A549 (cell line): Measurements from ENCODE around the gene RASSF9. TPM values are rescaled to one million over a fixed set of nuclear protein-coding genes. Genes with fewer than 3 reads are reported as not detected.

Source experiments
- ATAC-seq, 2 experiments: fragments of 200-7000 bp in 1 of 2; fragments of >200 bp in 1 of 2; cut with Nextera tagmentation in 1 of 2; cut with Tn5 transposase in 1 of 2; 3 replicates each; pipeline versions ENCODE4 v1.8.0 to v1.9.1; 2018 to 2020; ENCODE audit warnings: mild to moderate bottlenecking in 1 of 2, moderate library complexity in 1 of 2
- CTCF ChIA-PET: fragments of 300-600 bp; sonication (Branson Sonifier 250); formaldehyde crosslinking; extraction: SDS; loops from one replicate; lab custom pipeline; 2021; ENCODE audit warnings: antibody characterized with exemption, inconsistent platforms; lab: Yijun Ruan, JAX
- POLR2A ChIA-PET: fragments of 350-600 bp; formaldehyde crosslinking; extraction: SDS; loops from one replicate; lab custom pipeline; 2021; ENCODE audit warnings: antibody characterized with exemption, inconsistent platforms; lab: Yijun Ruan, JAX
- DNase-seq, 2 experiments: peaks; one replicate each; pipeline versions ENCODE4 v3.0.0 to v3.0.0-alpha.2; 2011 to 2016; ENCODE audit warnings: low read depth in 1 of 2, low spot score in 1 of 2
- FAIRE-seq: peaks from 2 replicates; lab custom pipeline; 2011; peaks lifted over from hg19 to GRCh38; lab: Jason Lieb, UNC
- H3K27ac ChIP-seq, 2 experiments: fragments of >200 bp; sonication (Bioruptor Twin); formaldehyde crosslinking; 3 replicates each; pipeline ENCODE4 v1.5.1; 2016 to 2017
- H3K4me1 ChIP-seq: fragments of >200 bp; sonication (Bioruptor Twin); formaldehyde crosslinking; 3 replicates; pipeline ENCODE4 v1.6.1; 2016
- H3K4me2 ChIP-seq: fragments of >200 bp; sonication (Bioruptor Twin); formaldehyde crosslinking; 3 replicates; pipeline ENCODE4 v1.6.1; 2016
- H3K4me3 ChIP-seq: fragments of >200 bp; sonication (Bioruptor Twin); formaldehyde crosslinking; 3 replicates; pipeline ENCODE4 v1.5.1; 2016
- H3K9me3 ChIP-seq: fragments of >200 bp; sonication (Bioruptor Twin); formaldehyde crosslinking; 3 replicates; pipeline ENCODE4 v1.6.1; 2016
- BHLHE40 ChIP-seq: IDR thresholded peaks from 2 replicates; pipeline ENCODE4 v1.6.1; 2012; ENCODE audit warnings: low read depth, low read length, inconsistent platforms
- CBX2 ChIP-seq: fragments of 200-600 bp; sonication (generic); IDR thresholded peaks from 2 replicates; pipeline ENCODE4 v1.6.1; 2016; ENCODE audit warnings: low read depth, mild to moderate bottlenecking, borderline replicate concordance
- CBX8 ChIP-seq: fragments of 200-600 bp; sonication (generic); IDR thresholded peaks from 2 replicates; pipeline ENCODE4 v1.6.1; 2016
- CEBPB ChIP-seq, 2 experiments: fragments of >200 bp in 1 of 2; sonication (Bioruptor Twin) in 1 of 2; formaldehyde crosslinking in 1 of 2; IDR thresholded peaks; 2 replicates each; pipeline ENCODE4 v1.6.1; 2012 to 2016
- CHD2 ChIP-seq: fragments of 150-350 bp; IDR thresholded peaks from 2 replicates; pipeline ENCODE4 v1.6.1; 2014; ENCODE audit warnings: low read length; ENCODE audit not compliant: partially characterized antibody
- EHF ChIP-seq: fragments of 250-450 bp; sonication (Bioruptor Pico); IDR thresholded peaks from 2 replicates; pipeline ENCODE4 v1.5.0; 2020; ENCODE audit warnings: mild to moderate bottlenecking
- EHMT2 ChIP-seq: fragments of 200-600 bp; sonication (generic); IDR thresholded peaks from 2 replicates; pipeline ENCODE4 v1.6.1; 2016; ENCODE audit warnings: antibody characterized with exemption, low read depth, mild to moderate bottlenecking, moderate library complexity
- ELK1 ChIP-seq: fragments of 150-350 bp; IDR thresholded peaks from 2 replicates; pipeline ENCODE4 v1.6.1; 2014; ENCODE audit warnings: low read depth, mild to moderate bottlenecking, low read length
- FOSB ChIP-seq: fragments of 250-450 bp; sonication (Bioruptor Pico); IDR thresholded peaks from 2 replicates; pipeline ENCODE4 v1.5.0; 2020; ENCODE audit warnings: mild to moderate bottlenecking, moderate library complexity
- FOSL2 ChIP-seq, 2 experiments: fragments of 450-650 bp in 1 of 2; fragments of >200 bp in 1 of 2; sonication (Bioruptor Twin) in 1 of 2; formaldehyde crosslinking; IDR thresholded peaks; 2 replicates each; pipeline versions ENCODE4 v1.5.0 to v1.6.1; 2016 to 2020; ENCODE audit warnings: mild to moderate bottlenecking in 1 of 2, moderate library complexity in 1 of 2
- GATA3 ChIP-seq: IDR thresholded peaks from 2 replicates; pipeline ENCODE4 v1.6.1; 2012; ENCODE audit warnings: borderline replicate concordance
- HDAC2 ChIP-seq: fragments of 200-600 bp; sonication (generic); IDR thresholded peaks from 2 replicates; pipeline ENCODE4 v1.6.1; 2016
- HEYL ChIP-seq: fragments of 250-450 bp; sonication (Bioruptor Pico); IDR thresholded peaks from 2 replicates; pipeline ENCODE4 v1.8.0; 2021; ENCODE audit warnings: mild to moderate bottlenecking, moderate library complexity
- HOXA7 ChIP-seq: fragments of 250-450 bp; sonication (Bioruptor Pico); IDR thresholded peaks from 2 replicates; pipeline ENCODE4 v1.5.0; 2020; ENCODE audit warnings: mild to moderate bottlenecking, moderate library complexity
- HOXB13 ChIP-seq: fragments of 250-450 bp; sonication (Bioruptor Pico); IDR thresholded peaks from 2 replicates; pipeline ENCODE4 v1.5.0; 2020; ENCODE audit warnings: low read depth, mild to moderate bottlenecking, moderate library complexity
- JUN ChIP-seq, 2 experiments: fragments of >200 bp; sonication (Bioruptor Twin); formaldehyde crosslinking; IDR thresholded peaks; 2 replicates in 1 of 2; 3 replicates in 1 of 2; pipeline ENCODE4 v1.6.1; 2016 to 2017
- JUNB ChIP-seq: fragments of >200 bp; sonication (Bioruptor Twin); formaldehyde crosslinking; IDR thresholded peaks from 2 replicates; pipeline ENCODE4 v1.6.1; 2016
- KDM1A ChIP-seq: fragments of 200-600 bp; sonication (generic); IDR thresholded peaks from 2 replicates; pipeline ENCODE4 v1.6.1; 2016; ENCODE audit warnings: low read depth, mild to moderate bottlenecking
- MAFK ChIP-seq: fragments of 450-650 bp; IDR thresholded peaks from 2 replicates; pipeline ENCODE4 v1.6.1; 2014; ENCODE audit not compliant: partially characterized antibody
- MAZ ChIP-seq: fragments of 150-350 bp; IDR thresholded peaks from 2 replicates; pipeline ENCODE4 v1.6.1; 2014; ENCODE audit warnings: antibody characterized with exemption, low read depth, low read length, borderline replicate concordance
- PBX3 ChIP-seq: IDR thresholded peaks from 2 replicates; pipeline ENCODE4 v1.6.1; 2012
- POLR2A ChIP-seq: IDR thresholded peaks from 2 replicates; pipeline ENCODE4 v1.6.1; 2012; ENCODE audit warnings: mild to moderate bottlenecking, low read length
- POLR2AphosphoS2 ChIP-seq: conservative IDR thresholded peaks from 2 replicates; pipeline ENCODE4 v1.6.1; 2012; ENCODE audit warnings: low read length, improper control_type of control experiment, inconsistent platforms
- RCOR1 ChIP-seq: fragments of 150-350 bp; IDR thresholded peaks from 2 replicates; pipeline ENCODE4 v1.6.1; 2014; ENCODE audit warnings: antibody characterized with exemption, low read length, low read depth
- RFX5 ChIP-seq: fragments of 450-650 bp; IDR thresholded peaks from 2 replicates; pipeline ENCODE4 v1.7.1; 2014; ENCODE audit warnings: antibody characterized with exemption, mild to moderate bottlenecking, moderate library complexity
- RNF2 ChIP-seq: fragments of 200-600 bp; sonication (generic); IDR thresholded peaks from 2 replicates; pipeline ENCODE4 v1.6.1; 2016; ENCODE audit warnings: low read depth, mild to moderate bottlenecking, antibody characterized with exemption, moderate library complexity, borderline replicate concordance
- SREBF2 ChIP-seq: fragments of 450-650 bp; IDR thresholded peaks from 2 replicates; pipeline ENCODE4 v1.6.1; 2014; ENCODE audit warnings: mild to moderate bottlenecking, moderate library complexity
- USF2 ChIP-seq: fragments of 450-650 bp; IDR thresholded peaks from 2 replicates; pipeline ENCODE4 v1.6.1; 2014; ENCODE audit warnings: antibody characterized with exemption
- WGBS: methylation state at CpG from one replicate; pipeline ENCODE4 v1.1.6; 2017; ENCODE audit errors: missing lambda C conversion rate; 5-methylcytosine and 5-hydroxymethylcytosine counted together
- polyA plus RNA-seq, 4 experiments: library from polyadenylated mRNA; depleted of rRNA in 3 of 4; stranded (reverse); fragments of >200 nt; fragmentation: RNase III in 1 of 4; extraction: RNeasy Plus Mini Kit Qiagen cat#74134 plus additional on column Dnase treatment in 1 of 4; gene quantifications; 2 replicates in 3 of 4; 3 replicates in 1 of 4; pipeline ENCODE4 v1.2.3, GENCODE V29; 2011 to 2017

The RASSF9 gene
- polyA plus RNA-seq, 2 of the 4 experiments (the other 2 are of a cell fraction), result 0.98 to 5.6 TPM

- ChIA-PET POLR2A (no interaction called here), CTCF (no interaction called here)
- WGBS, result 45% methylated on average over 1 of the region's 1 CpG
- DNase-seq (no peak), ATAC-seq (no peak), FAIRE-seq (no peak)
- Histone ChIP-seq H3K4me3 (no peak overlapping the region), H3K27ac (peak overlapping the region; percentile 51 to 53; a peak in 3 of 6 replicates), H3K9me3 (no peaks in the 10 kb centered on the region), H3K4me2 (peak overlapping the region; percentile 27; the same call in 2 of the 3 replicates), H3K4me1 (peaks cover 15% of the 10 kb centered on the region; the same call in 2 of the 3 replicates)
- TF ChIP-seq CEBPB (IDR thresholded peaks at IDR 0.05) (no peak), KDM1A (no peak), RFX5 (no peak), POLR2A (no peak), HOXB13 (CRISPR knock-in tag) (no peak), GATA3 (no peak), SREBF2 (no peak), FOSB (no peak), BHLHE40 (no peak), EHMT2 (no peak), CHD2 (no peak), MAZ (no peak), HEYL (CRISPR knock-in tag) (no peak), FOSL2 (IDR thresholded peaks at IDR 0.05) (no peak), FOSL2 (CRISPR knock-in tag; IDR thresholded peaks at IDR 0.05) (no peak), HDAC2 (no peak), RCOR1 (no peak)
- TF ChIP-seq, all 56 proteins: peak for 0
Observed at GRCh38 chr12:85803231-85803630, 33.0 kb downstream of the RASSF9 start.

GRCh38 chr12:85798122-85798521 is 38.1 kb downstream of the RASSF9 start:
- Histone ChIP-seq H3K9me3 (no peaks in the 10 kb centered on the region), H3K27ac (no peak overlapping the region), H3K4me1 (peaks cover 2% of the 10 kb centered on the region; the same call in 1 of the 3 replicates), H3K4me2 (no peak overlapping the region), H3K4me3 (no peak overlapping the region)
- 67% methylated on average over 2 of the region's 2 CpGs for WGBS
- DNase-seq, result no peak
- POLR2A ChIA-PET, result no interaction called here
- TF ChIP-seq ELK1 (no peak), EHF (CRISPR knock-in tag) (no peak), PBX3 (no peak), FOSB (no peak), JUN (IDR thresholded peaks at IDR 0.05) (no peak), MAFK (no peak), CBX2 (no peak), JUNB (no peak)
- CTCF ChIA-PET, result no interaction called here
- no peak for FAIRE-seq
- ATAC-seq, result no peak

GRCh38 chr12:85796001-85796400 is 40.2 kb downstream of the RASSF9 start:
- no peak overlapping the region for H3K27ac ChIP-seq
- H3K9me3 ChIP-seq, result no peaks in the 10 kb centered on the region
- ATAC-seq (no peak), FAIRE-seq (no peak), DNase-seq (no peak)
- TF ChIP-seq FOSL2 (IDR thresholded peaks at IDR 0.05) (no peak), FOSL2 (CRISPR knock-in tag; IDR thresholded peaks at IDR 0.05) (no peak), EHF (CRISPR knock-in tag) (no peak), POLR2AphosphoS2 (no peak), RNF2 (no peak), USF2 (no peak), MAZ (no peak), GATA3 (no peak), FOSB (no peak), RCOR1 (no peak), CBX8 (no peak), ELK1 (no peak), HOXA7 (no peak), RFX5 (no peak)
- no peak overlapping the region for H3K4me3 ChIP-seq
- ChIA-PET CTCF (no interaction called here), POLR2A (no interaction called here)
- no peaks in the 10 kb centered on the region for H3K4me1 ChIP-seq
- H3K4me2 ChIP-seq, result no peak overlapping the region
